HG03045 (cell line): ENCODE measurements around the gene HSPA1L.
"Not testable (repeated sequence)": the region's sequence is repeated elsewhere in the genome, so short reads cannot be mapped to it uniquely, and the experiment has no call there.

Experiments
- ATAC-seq: cut with Tn5 transposase; IDR thresholded peaks from one replicate; pipeline ENCODE4 v1.9.1; 2021; ENCODE audit warnings: mild to moderate bottlenecking, moderate library complexity; ENCODE audit not compliant: unreplicated experiment

HSPA1L gene

GRCh38 chr6:31837369-31838113 lies 22.5 kb upstream of the HSPA1L start:
- ATAC-seq: no peak

GRCh38 chr6:31836474-31837368 lies 21.6 kb upstream of the HSPA1L start:
- no peak for ATAC-seq

- ATAC-seq: no peak
Measured at GRCh38 chr6:31836047-31836473, 21.0 kb upstream of the HSPA1L start.

- peak; percentile 56 for ATAC-seq
Measured at GRCh38 chr6:31834367-31835250, 19.5 kb upstream of the HSPA1L start.

GRCh38 chr6:31831350-31832215 lies 16.5 kb upstream of the HSPA1L start:
- ATAC-seq: no peak

- ATAC-seq: no peak
Measured at GRCh38 chr6:31830886-31831335, 15.8 kb upstream of the HSPA1L start.

- ATAC-seq: no peak
Measured at GRCh38 chr6:31829633-31830283, 14.7 kb upstream of the HSPA1L start.

GRCh38 chr6:31827286-31828079 lies 12.4 kb upstream of the HSPA1L start, which contains the start of gene HSPA1B:
Gene HSPA1B, plus strand, starts transcription at chr6:31827738. Its CDS starts 213 bp downstream, at chr6:31827951.
- ATAC-seq: peak; percentile 63

GRCh38 chr6:31826793-31827285 lies 11.8 kb upstream of the HSPA1L start:
- ATAC-seq: no peak

GRCh38 chr6:31825553-31825952 lies 10.5 kb upstream of the HSPA1L start:
- ATAC-seq: no peak

- ATAC-seq: not testable (repeated sequence)
Measured at GRCh38 chr6:31823592-31824196, 8.6 kb upstream of the HSPA1L start.

GRCh38 chr6:31822036-31822821 lies 7.1 kb upstream of the HSPA1L start:
- peak; percentile 36 for ATAC-seq

GRCh38 chr6:31821301-31822035 lies 6.4 kb upstream of the HSPA1L start:
- ATAC-seq: peak; percentile 44

- not testable (repeated sequence) for ATAC-seq
Measured at GRCh38 chr6:31820399-31820798, 5.3 kb upstream of the HSPA1L start.

- ATAC-seq: no peak
Measured at GRCh38 chr6:31819871-31820299, 4.8 kb upstream of the HSPA1L start.

- ATAC-seq: not testable (repeated sequence)
Measured at GRCh38 chr6:31817929-31818511, 2.9 kb upstream of the HSPA1L start.
